ENCODE data around the gene UBE2D2. TPM values are rescaled to one million over a fixed set of nuclear protein-coding genes. Genes with fewer than 3 reads are reported as not detected.

Gene UBE2D2
- total RNA-seq, 1 donor from 2014 or later: 127 TPM

DNA sequence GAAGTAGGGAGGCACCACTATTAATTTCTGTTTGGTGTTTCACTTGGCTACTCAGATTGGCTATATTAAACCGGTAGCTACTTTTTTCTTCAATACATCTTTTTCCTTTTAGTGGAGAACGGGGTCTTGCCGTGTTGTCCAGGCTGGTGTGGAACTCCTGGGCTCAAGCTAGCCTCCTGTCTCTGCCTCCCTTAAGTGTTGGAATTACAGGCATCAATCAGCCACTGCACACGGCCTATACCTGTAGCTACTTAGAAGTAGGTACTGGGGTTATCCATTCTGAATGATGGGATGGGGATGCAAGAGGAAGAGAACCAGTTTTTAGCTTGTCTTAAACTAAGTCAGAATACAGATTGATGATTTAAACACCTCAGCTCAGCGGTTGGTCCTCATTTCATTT, 1.7 kb downstream of the UBE2D2 start:
- peaks cover 2% of the 10 kb centered on the region for H3K36me3 Mint-ChIP-seq (ENCODE audit: unreplicated experiment)
- DNase-seq (ENCODE audit: extremely low spot score, unreplicated experiment): no peak
- H3K4me3 Mint-ChIP-seq (ENCODE audit: unreplicated experiment): peak overlapping the region; percentile 98
- TF ChIP-seq CTCF (IDR thresholded peaks at IDR 0.05): no peak
- H3K4me1 Mint-ChIP-seq (ENCODE audit: unreplicated experiment): peaks cover 49% of the 10 kb centered on the region
- H3K27ac Mint-ChIP-seq (ENCODE audit: unreplicated experiment): peak overlapping the region; percentile 96
- no peaks in the 10 kb centered on the region for H3K9me3 Mint-ChIP-seq (ENCODE audit: unreplicated experiment)
- no peaks in the 10 kb centered on the region for H3K27me3 Mint-ChIP-seq (ENCODE audit: unreplicated experiment)

GRCh38 chr5:139565411-139566305, 4.5 kb downstream of the UBE2D2 start:
- H3K4me3 Mint-ChIP-seq (ENCODE audit: unreplicated experiment): peak overlapping the region; percentile 29
- no peak for TF ChIP-seq CTCF (IDR thresholded peaks at IDR 0.05)
- H3K36me3 Mint-ChIP-seq (ENCODE audit: unreplicated experiment): peaks cover 2% of the 10 kb centered on the region
- peaks cover 53% of the 10 kb centered on the region for H3K4me1 Mint-ChIP-seq (ENCODE audit: unreplicated experiment)
- no peak for DNase-seq (ENCODE audit: extremely low spot score, unreplicated experiment)
- H3K27me3 Mint-ChIP-seq (ENCODE audit: unreplicated experiment): no peaks in the 10 kb centered on the region
- H3K9me3 Mint-ChIP-seq (ENCODE audit: unreplicated experiment): no peaks in the 10 kb centered on the region
- peak overlapping the region; percentile 71 for H3K27ac Mint-ChIP-seq (ENCODE audit: unreplicated experiment)

- no peak for TF ChIP-seq CTCF (IDR thresholded peaks at IDR 0.05)
- H3K36me3 Mint-ChIP-seq (ENCODE audit: unreplicated experiment): peaks cover 2% of the 10 kb centered on the region
- DNase-seq (ENCODE audit: extremely low spot score, unreplicated experiment): no peak
- no peaks in the 10 kb centered on the region for H3K9me3 Mint-ChIP-seq (ENCODE audit: unreplicated experiment)
- no peak overlapping the region for H3K4me3 Mint-ChIP-seq (ENCODE audit: unreplicated experiment)
- peaks cover 54% of the 10 kb centered on the region for H3K4me1 Mint-ChIP-seq (ENCODE audit: unreplicated experiment)
- H3K27ac Mint-ChIP-seq (ENCODE audit: unreplicated experiment): no peak overlapping the region
- H3K27me3 Mint-ChIP-seq (ENCODE audit: unreplicated experiment): no peaks in the 10 kb centered on the region
Measured at GRCh38 chr5:139566611-139567010, 5.5 kb downstream of the UBE2D2 start.

DNA sequence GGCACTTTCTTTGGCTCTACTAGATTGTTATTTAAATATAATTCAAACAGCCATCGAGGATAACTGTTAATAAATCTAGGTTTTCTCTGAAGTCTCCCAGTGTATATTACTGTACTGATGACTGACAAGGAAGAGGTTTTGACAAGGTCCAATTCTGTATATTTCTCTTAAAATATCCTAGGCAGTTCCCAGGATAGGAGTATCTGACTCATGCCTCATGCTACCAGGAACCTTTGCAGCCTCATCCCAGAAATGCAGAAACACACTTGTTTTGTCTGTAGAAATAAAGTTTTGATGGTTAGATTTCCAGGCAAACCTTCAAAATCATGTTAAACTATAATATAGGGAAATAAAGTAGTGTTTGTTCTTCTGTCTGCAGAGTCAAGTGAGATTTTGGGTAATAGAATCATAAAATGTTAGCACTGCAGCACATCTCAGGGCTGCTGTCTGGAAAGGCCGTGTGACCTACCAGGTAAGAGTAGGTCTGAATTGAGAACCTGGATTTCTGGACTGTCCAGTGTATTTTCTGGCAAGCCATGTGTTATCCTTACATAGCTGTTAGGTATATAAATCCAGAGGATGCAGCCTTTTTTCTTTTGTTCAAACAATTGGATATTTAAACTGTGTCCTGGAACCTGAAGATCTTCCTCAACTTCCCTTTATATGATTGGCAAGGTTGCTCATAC, 8.3 kb downstream of the UBE2D2 start:
- Mint-ChIP-seq H3K9me3 (ENCODE audit: unreplicated experiment) (no peaks in the 10 kb centered on the region), H3K4me3 (ENCODE audit: unreplicated experiment) (no peak overlapping the region), H3K27ac (ENCODE audit: unreplicated experiment) (no peak overlapping the region), H3K27me3 (ENCODE audit: unreplicated experiment) (no peaks in the 10 kb centered on the region), H3K36me3 (ENCODE audit: unreplicated experiment) (peaks cover 3% of the 10 kb centered on the region), H3K4me1 (ENCODE audit: unreplicated experiment) (peaks cover 38% of the 10 kb centered on the region)
- DNase-seq (ENCODE audit: extremely low spot score, unreplicated experiment): no peak
- TF ChIP-seq CTCF (IDR thresholded peaks at IDR 0.05): no peak

- Mint-ChIP-seq H3K9me3 (ENCODE audit: unreplicated experiment) (no peaks in the 10 kb centered on the region), H3K27ac (ENCODE audit: unreplicated experiment) (peak overlapping the region; percentile 16)
Measured at GRCh38 chr5:139571543-139571942, 10.4 kb downstream of the UBE2D2 start.

More at GRCh38 chr5:139571543-139571942, 10.4 kb downstream of the UBE2D2 start:
- Mint-ChIP-seq H3K27me3 (ENCODE audit: unreplicated experiment) (no peaks in the 10 kb centered on the region), H3K4me1 (ENCODE audit: unreplicated experiment) (peaks cover 25% of the 10 kb centered on the region), H3K36me3 (ENCODE audit: unreplicated experiment) (peaks cover 3% of the 10 kb centered on the region), H3K4me3 (ENCODE audit: unreplicated experiment) (no peak overlapping the region)
- no peak for DNase-seq (ENCODE audit: extremely low spot score, unreplicated experiment)
- no peak for TF ChIP-seq CTCF (IDR thresholded peaks at IDR 0.05)
